GM18511 (cell line): ENCODE results near the gene SERAC1.

Source experiments
- ATAC-seq: cut with Tn5 transposase; IDR thresholded peaks from one replicate; pipeline ENCODE4 v1.9.1; 2021; ENCODE audit warnings: mild to moderate bottlenecking, moderate library complexity; ENCODE audit not compliant: unreplicated experiment

The SERAC1 gene

GRCh38 chr6:158080849-158081656 is 87.0 kb downstream of the SERAC1 start:
- ATAC-seq: no peak

GRCh38 chr6:158078320-158078719 is 89.7 kb downstream of the SERAC1 start:
- ATAC-seq: no peak

- ATAC-seq: no peak
Measured at GRCh38 chr6:158077676-158078075, 90.4 kb downstream of the SERAC1 start.

- ATAC-seq: no peak
Measured at GRCh38 chr6:158076548-158076947, 91.5 kb downstream of the SERAC1 start.

- ATAC-seq: no peak
Measured at GRCh38 chr6:158073776-158074175, 94.3 kb downstream of the SERAC1 start.

GRCh38 chr6:158072083-158072721 is 95.9 kb downstream of the SERAC1 start:
- ATAC-seq: peak; percentile 59

- ATAC-seq: no peak
Measured at GRCh38 chr6:158071121-158072082, 96.7 kb downstream of the SERAC1 start.

- no peak for ATAC-seq
Measured at GRCh38 chr6:158070513-158070912, 97.5 kb downstream of the SERAC1 start.

GRCh38 chr6:158069800-158070195 is 98.3 kb downstream of the SERAC1 start:
- no peak for ATAC-seq

GRCh38 chr6:158068893-158069799 is 98.9 kb downstream of the SERAC1 start:
- ATAC-seq: no peak

GRCh38 chr6:158068156-158068892 is 99.7 kb downstream of the SERAC1 start:
- no peak for ATAC-seq

- no peak for ATAC-seq
Measured at GRCh38 chr6:158067436-158068015, 100.5 kb downstream of the SERAC1 start.

- ATAC-seq: no peak
Measured at GRCh38 chr6:158066136-158066781, 101.8 kb downstream of the SERAC1 start.

GRCh38 chr6:158064725-158065251 is 103.3 kb downstream of the SERAC1 start:
- no peak for ATAC-seq

GRCh38 chr6:158063736-158064135 is 104.3 kb downstream of the SERAC1 start:
- no peak for ATAC-seq

GRCh38 chr6:158061709-158062461 is 106.2 kb downstream of the SERAC1 start:
- no peak for ATAC-seq

- ATAC-seq: no peak
Measured at GRCh38 chr6:158061361-158061708, 106.7 kb downstream of the SERAC1 start.
